Stimulated activated CD8-positive, alpha-beta memory T cell treated with anti-CD3 and anti-CD28 coated beads, Interleukin-7, amount 100 ng/mL, for 24 hours (primary cell): ENCODE results near the gene SEPTIN1.

Experiments
- DNase-seq: peaks from one replicate; pipeline ENCODE4 v3.0.0-alpha.2; 2020; ENCODE audit warnings: low read depth

SEPTIN1 gene

GRCh38 chr16:30377050-30377811 is 5.1 kb downstream of the SEPTIN1 start:
- no peak for DNase-seq

- no peak for DNase-seq
Measured at GRCh38 chr16:30376461-30376902, 5.9 kb downstream of the SEPTIN1 start.

GRCh38 chr16:30375864-30376263 is 6.5 kb downstream of the SEPTIN1 start:
- no peak for DNase-seq

GRCh38 chr16:30374538-30374937 is 7.8 kb downstream of the SEPTIN1 start, which contains the start of gene MYL11:
TSS of gene MYL11 (plus strand) at chr16:30374802. CDS start at chr16:30374858, 56 bp downstream.
- no peak for DNase-seq

- no peak for DNase-seq
Measured at GRCh38 chr16:30372725-30373124, 9.6 kb downstream of the SEPTIN1 start.

GRCh38 chr16:30372038-30372712 is 10.2 kb downstream of the SEPTIN1 start:
- no peak for DNase-seq

- no peak for DNase-seq
Measured at GRCh38 chr16:30371248-30371816, 11.0 kb downstream of the SEPTIN1 start.

GRCh38 chr16:30370456-30371247 is 11.7 kb downstream of the SEPTIN1 start, which contains the start of gene TBC1D10B:
TSS of gene TBC1D10B (minus strand) at chr16:30370494. CDS start at chr16:30370183, 311 bp downstream.
- peak; percentile 94 for DNase-seq

- DNase-seq: no peak
Measured at GRCh38 chr16:30369938-30370455, 12.4 kb downstream of the SEPTIN1 start.

- no peak for DNase-seq
Measured at GRCh38 chr16:30369091-30369937, 13.0 kb downstream of the SEPTIN1 start.

GRCh38 chr16:30368792-30369090 is 13.6 kb downstream of the SEPTIN1 start:
- DNase-seq: no peak

- no peak for DNase-seq
Measured at GRCh38 chr16:30368122-30368791, 14.1 kb downstream of the SEPTIN1 start.

- DNase-seq: no peak
Measured at GRCh38 chr16:30367349-30368009, 14.9 kb downstream of the SEPTIN1 start.

GRCh38 chr16:30366511-30366910 is 15.8 kb downstream of the SEPTIN1 start:
- no peak for DNase-seq

GRCh38 chr16:30365200-30365599 is 17.2 kb downstream of the SEPTIN1 start:
- no peak for DNase-seq

- DNase-seq: no peak
Measured at GRCh38 chr16:30361180-30361579, 21.2 kb downstream of the SEPTIN1 start.

- no peak for DNase-seq
Measured at GRCh38 chr16:30359871-30360170, 22.5 kb downstream of the SEPTIN1 start.

- no peak for DNase-seq
Measured at GRCh38 chr16:30358990-30359870, 23.1 kb downstream of the SEPTIN1 start.

GRCh38 chr16:30358577-30358936 is 23.8 kb downstream of the SEPTIN1 start:
- DNase-seq: no peak
